ENCODE measurements around the gene NDST3. TPM values are rescaled to one million over a fixed set of nuclear protein-coding genes. Genes with fewer than 3 reads are reported as not detected.
"Not testable (repeated sequence)": the region's sequence is repeated elsewhere in the genome, so short reads cannot be mapped to it uniquely, and the experiment has no call there.

Gene NDST3
- total RNA-seq, 1 experiment from 2014 or later = 0.04 TPM

DNA sequence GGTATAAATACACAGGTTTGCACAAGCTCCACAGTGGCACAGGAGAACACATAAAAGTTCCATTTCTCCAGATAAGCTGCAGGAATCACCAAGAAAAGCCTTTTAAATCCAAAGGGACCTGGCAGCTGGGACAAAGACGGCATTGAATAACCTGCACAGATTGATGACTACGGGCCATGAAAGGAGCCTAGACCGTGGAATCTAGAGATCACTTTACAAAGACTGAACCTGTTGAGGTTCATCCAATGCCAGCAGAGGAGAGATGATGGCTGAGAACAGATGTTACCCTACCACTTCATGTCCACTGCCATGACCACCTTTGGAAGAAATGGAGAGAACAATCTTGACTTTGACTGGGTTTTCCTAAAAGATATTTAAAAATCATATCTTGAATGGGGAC is 229.8 kb downstream of the NDST3 start:
- ChIA-PET CTCF (no interaction called here), POLR2A (ENCODE audit: unreplicated experiment) (no interaction called here)
- Histone ChIP-seq H4K20me1 (ENCODE audit: low read length) (no peaks in the 10 kb centered on the region), H3F3A (ENCODE audit: low read length, unreplicated experiment) (no peaks in the 10 kb centered on the region), H2AFZ (ENCODE audit: low read length) (no peak overlapping the region), H3K79me2 (ENCODE audit: low read length) (no peaks in the 10 kb centered on the region), H3K4me2 (ENCODE audit: low read length) (no peak overlapping the region), H3K9me2 (replicated peaks; ENCODE audit: low read length) (no peaks in the 10 kb centered on the region), H3K9ac (ENCODE audit: low read length) (no peak overlapping the region), H3K27ac (ENCODE audit: low read length) (no peak overlapping the region), H3K9me3 (ENCODE audit: low read length) (no peaks in the 10 kb centered on the region), H3K36me3 (ENCODE audit: low read depth, low read length) (no peaks in the 10 kb centered on the region), H3K27me3 (ENCODE audit: low read length) (no peaks in the 10 kb centered on the region), H3K4me3 (ENCODE audit: low read length) (no peak overlapping the region), H3K4me1 (ENCODE audit: insufficient read depth, low read length) (peaks cover 6% of the 10 kb centered on the region)
- ATAC-seq = no peak
- intact Hi-C loops (cut with micrococcal nuclease) = no loop called here
- no peak for DNase-seq
- TF ChIP-seq EZH2 (IDR thresholded peaks at IDR 0.05; ENCODE audit: low read length, unreplicated experiment) = no peak
- TF ChIP-seq, protein P1, sequence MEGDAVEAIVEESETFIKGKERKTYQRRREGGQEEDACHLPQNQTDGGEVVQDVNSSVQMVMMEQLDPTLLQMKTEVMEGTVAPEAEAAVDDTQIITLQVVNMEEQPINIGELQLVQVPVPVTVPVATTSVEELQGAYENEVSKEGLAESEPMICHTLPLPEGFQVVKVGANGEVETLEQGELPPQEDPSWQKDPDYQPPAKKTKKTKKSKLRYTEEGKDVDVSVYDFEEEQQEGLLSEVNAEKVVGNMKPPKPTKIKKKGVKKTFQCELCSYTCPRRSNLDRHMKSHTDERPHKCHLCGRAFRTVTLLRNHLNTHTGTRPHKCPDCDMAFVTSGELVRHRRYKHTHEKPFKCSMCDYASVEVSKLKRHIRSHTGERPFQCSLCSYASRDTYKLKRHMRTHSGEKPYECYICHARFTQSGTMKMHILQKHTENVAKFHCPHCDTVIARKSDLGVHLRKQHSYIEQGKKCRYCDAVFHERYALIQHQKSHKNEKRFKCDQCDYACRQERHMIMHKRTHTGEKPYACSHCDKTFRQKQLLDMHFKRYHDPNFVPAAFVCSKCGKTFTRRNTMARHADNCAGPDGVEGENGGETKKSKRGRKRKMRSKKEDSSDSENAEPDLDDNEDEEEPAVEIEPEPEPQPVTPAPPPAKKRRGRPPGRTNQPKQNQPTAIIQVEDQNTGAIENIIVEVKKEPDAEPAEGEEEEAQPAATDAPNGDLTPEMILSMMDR (conservative IDR thresholded peaks at IDR 0.05; ENCODE audit: low read depth, low read length) = no peak
- TF ChIP-seq EZH2phosphoT487 (IDR thresholded peaks at IDR 0.05; ENCODE audit: borderline replicate concordance, low read length) = no peak
- BruUV-seq (replicated peaks) = no TSS peak

DNA sequence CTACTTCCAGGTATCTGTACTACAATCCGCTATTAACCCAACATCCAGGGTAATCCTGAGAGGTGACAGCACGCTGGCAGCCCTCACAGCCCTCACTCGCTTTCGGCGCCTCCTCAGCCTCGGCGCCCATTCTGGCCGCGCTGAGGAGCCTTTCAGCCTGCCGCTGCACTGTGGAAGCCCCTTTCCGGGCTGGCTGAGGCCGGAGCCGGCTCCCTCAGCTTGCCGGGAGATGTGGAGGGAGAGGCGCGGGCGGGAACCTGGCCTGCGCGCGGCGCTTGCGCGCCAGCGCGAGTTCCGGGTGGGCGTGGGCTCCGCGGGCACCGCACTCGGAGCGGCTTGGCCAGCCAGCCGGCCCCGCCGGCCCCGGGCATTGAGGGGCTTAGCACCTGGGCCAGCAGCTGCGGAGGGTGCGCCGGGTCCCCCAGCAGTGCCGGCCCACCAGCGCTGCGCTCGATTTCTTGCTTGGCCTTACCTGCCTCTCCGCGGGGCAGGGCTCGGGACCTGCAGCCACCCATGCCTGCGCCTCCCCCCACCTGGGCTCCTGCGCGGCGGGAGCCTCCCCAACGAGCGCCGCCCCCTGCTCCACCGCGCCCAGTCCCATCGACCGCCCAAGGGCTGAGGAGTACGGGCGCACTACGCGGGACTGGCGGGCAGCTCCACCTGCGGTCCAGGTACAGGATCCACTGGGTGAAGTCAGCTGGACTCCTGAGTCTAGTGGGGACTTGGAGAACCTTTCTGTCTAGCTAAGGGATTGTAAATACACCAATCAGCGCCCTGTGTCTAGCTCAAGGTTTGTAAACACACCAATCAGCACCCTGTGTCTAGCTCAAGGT is 231.2 kb downstream of the NDST3 start:
- ChIA-PET CTCF (no interaction called here), POLR2A (ENCODE audit: unreplicated experiment) (no interaction called here)
- Histone ChIP-seq H3K27ac (ENCODE audit: low read length) (no peak overlapping the region), H3F3A (ENCODE audit: low read length, unreplicated experiment) (no peaks in the 10 kb centered on the region), H3K9me3 (ENCODE audit: low read length) (no peaks in the 10 kb centered on the region), H3K79me2 (ENCODE audit: low read length) (no peaks in the 10 kb centered on the region), H3K4me2 (ENCODE audit: low read length) (no peak overlapping the region), H3K36me3 (ENCODE audit: low read depth, low read length) (no peaks in the 10 kb centered on the region), H2AFZ (ENCODE audit: low read length) (no peak overlapping the region), H3K4me3 (ENCODE audit: low read length) (no peak overlapping the region), H3K9ac (ENCODE audit: low read length) (no peak overlapping the region), H3K27me3 (ENCODE audit: low read length) (no peaks in the 10 kb centered on the region), H3K4me1 (ENCODE audit: insufficient read depth, low read length) (peaks cover under 1% of the 10 kb centered on the region; the same call in 1 of the 2 replicates), H3K9me2 (replicated peaks; ENCODE audit: low read length) (no peaks in the 10 kb centered on the region), H4K20me1 (ENCODE audit: low read length) (no peaks in the 10 kb centered on the region)
- DNase-seq = no peak
- TF ChIP-seq, protein P1 (conservative IDR thresholded peaks at IDR 0.05; ENCODE audit: low read depth, low read length) = no peak
- no peak for TF ChIP-seq EZH2phosphoT487 (IDR thresholded peaks at IDR 0.05; ENCODE audit: borderline replicate concordance, low read length)
- no peak for TF ChIP-seq EZH2 (IDR thresholded peaks at IDR 0.05; ENCODE audit: low read length, unreplicated experiment)
- BruUV-seq (replicated peaks) = no TSS peak
- intact Hi-C loops (cut with micrococcal nuclease) = no loop called here
- peak; percentile 29; the same call in 1 of the 2 replicates for ATAC-seq

DNA sequence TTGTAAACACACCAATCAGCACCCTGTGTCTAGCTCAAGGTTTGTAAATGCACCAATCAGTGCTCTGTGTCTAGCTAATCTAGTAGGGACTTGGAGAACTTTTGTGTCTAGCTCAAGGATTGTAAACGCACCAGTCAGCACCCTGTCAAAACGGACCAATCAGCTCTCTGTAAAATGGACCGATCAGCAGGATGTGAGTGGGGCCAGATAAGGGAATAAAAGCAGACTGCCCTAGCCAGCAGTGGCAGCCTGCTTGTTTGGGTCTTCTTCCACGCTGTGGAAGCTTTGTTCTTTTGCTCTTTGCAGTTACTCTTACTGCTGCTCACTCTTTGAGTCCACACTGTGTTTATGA is 231.8 kb downstream of the NDST3 start:
- H3K27ac ChIP-seq (ENCODE audit: low read length); intact Hi-C loops (cut with micrococcal nuclease); H4K20me1 ChIP-seq (ENCODE audit: low read length); ATAC-seq; H3F3A ChIP-seq (ENCODE audit: low read length, unreplicated experiment); H3K9me3 ChIP-seq (ENCODE audit: low read length); BruUV-seq (replicated peaks); POLR2A ChIA-PET (ENCODE audit: unreplicated experiment); H3K9ac ChIP-seq (ENCODE audit: low read length); H3K27me3 ChIP-seq (ENCODE audit: low read length); CTCF ChIA-PET; H3K36me3 ChIP-seq (ENCODE audit: low read depth, low read length); H3K79me2 ChIP-seq (ENCODE audit: low read length); H3K9me2 ChIP-seq (replicated peaks; ENCODE audit: low read length); H3K4me3 ChIP-seq (ENCODE audit: low read length); DNase-seq; H3K4me1 ChIP-seq (ENCODE audit: insufficient read depth, low read length); H3K4me2 ChIP-seq (ENCODE audit: low read length); H2AFZ ChIP-seq (ENCODE audit: low read length): not testable (repeated sequence)
